ENCODE measurements around the gene FKBP1A. TPM values are rescaled to one million over a fixed set of nuclear protein-coding genes. Genes with fewer than 3 reads are reported as not detected.

The FKBP1A gene
- total RNA-seq, 1 donor from 2014 or later = 131 TPM

DNA sequence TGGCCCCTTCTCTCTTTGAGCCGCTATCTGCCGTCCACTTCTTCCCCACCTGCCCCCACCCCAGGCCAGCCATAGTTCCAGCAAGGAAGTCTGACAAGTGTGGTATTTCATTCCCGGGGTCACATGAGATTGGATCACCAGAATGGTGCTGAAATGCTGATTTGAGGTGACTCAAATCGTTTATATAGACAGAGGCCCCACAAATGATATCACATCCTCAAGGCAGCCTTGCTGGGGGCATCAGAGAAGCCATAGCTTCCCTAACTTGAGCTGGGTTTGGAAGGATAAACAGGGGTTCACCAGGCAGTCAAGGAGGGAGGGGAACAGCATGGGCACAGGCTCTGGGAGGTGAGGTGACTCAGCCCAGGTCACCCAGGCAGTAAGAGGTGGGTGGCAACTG is 73.8 kb downstream of the FKBP1A start:
- no peak for DNase-seq (ENCODE audit: low read depth)

Other genes starting within 250 kb of the FKBP1A start
- 0.17 and 0.45 TPM in 2 replicates for gene TMEM74B, start 208.1 kb downstream of the FKBP1A start, total RNA-seq
- gene C20orf202, start 189.6 kb downstream of the FKBP1A start, total RNA-seq = 0.10 TPM in 1 of 2 replicates, not detected in the other
- gene RAD21L1, start 167.0 kb downstream of the FKBP1A start, total RNA-seq = 0.35 TPM in 1 of 2 replicates, not detected in the other
- 5.9 and 14.2 TPM in 2 replicates for gene SNPH, start 126.8 kb downstream of the FKBP1A start, total RNA-seq
- gene SDCBP2, start 63.9 kb downstream of the FKBP1A start, total RNA-seq = 1.8 and 14.1 TPM in 2 replicates
- 30.6 and 50.1 TPM in 2 replicates for gene NSFL1C, start 73.8 kb upstream of the FKBP1A start, total RNA-seq
- gene SIRPB2, start 98.4 kb upstream of the FKBP1A start, total RNA-seq = not detected in 2 replicates
- not detected in 2 replicates for gene SIRPD, start 164.7 kb upstream of the FKBP1A start, total RNA-seq
- 3.3 and 6.7 TPM in 2 replicates for gene SIRPB1, start 227.0 kb upstream of the FKBP1A start, total RNA-seq